ENCODE data around the gene SERINC2. TPM values are rescaled to one million over a fixed set of nuclear protein-coding genes. Genes with fewer than 3 reads are reported as not detected.
"Not testable (repeated sequence)": the region's sequence is repeated elsewhere in the genome, so short reads cannot be mapped to it uniquely, and the experiment has no call there.

SERINC2 gene
- total RNA-seq, 1 donor from 2014 or later = 10.0 TPM

DNA sequence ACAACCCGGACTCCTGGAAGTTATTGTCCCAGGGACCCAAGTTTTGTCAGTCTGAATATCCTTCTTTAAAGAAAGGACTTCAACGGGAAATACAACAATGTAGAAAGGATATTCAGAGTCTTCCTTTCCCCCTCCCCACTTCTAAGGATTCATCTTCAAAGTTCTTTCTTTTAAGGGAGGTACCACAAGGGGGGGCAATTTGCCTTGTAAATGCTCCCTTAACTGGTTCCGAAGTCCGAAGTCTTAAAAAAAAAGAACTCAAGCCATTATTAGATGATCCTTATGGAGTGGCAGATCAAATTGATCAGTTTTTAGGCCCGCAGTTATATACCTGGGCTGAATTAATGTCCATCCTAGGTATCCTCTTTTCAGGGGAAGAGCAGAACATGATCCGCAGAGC lies 47.0 kb downstream of the SERINC2 start:
- no peak for DNase-seq (ENCODE audit: low spot score)

DNA sequence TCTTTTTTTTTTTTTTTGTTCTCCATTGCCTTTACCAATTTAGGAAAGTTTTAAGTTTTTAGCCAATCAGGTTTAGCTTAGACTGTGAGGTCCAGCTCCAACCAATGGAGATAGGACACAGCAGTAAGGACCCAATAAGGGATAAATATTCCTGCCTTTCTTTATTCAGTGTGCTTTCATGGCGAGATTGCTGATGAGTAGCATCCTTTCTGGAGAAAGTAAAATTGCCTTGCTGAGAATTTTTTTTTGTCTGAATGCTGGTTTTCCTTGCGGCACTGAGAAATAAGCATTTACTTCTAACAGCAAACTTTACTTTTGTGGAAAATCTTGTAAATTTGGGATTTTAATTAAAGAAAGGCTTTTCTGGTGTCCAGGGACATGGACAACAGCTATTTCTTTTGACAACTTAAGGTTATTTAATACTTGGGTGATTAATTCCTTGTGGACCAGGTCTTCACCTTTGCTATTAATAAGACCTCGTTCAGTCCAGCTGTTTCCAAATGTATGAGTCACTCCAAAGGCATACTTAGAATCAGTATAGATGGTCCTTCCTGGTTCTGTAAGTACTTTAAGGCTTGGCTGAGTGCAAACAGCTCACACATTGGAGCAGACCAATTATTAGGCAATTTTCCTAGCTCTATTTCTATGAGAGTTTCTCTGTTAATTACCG lies 54.1 kb downstream of the SERINC2 start:
- no peak for DNase-seq (ENCODE audit: low spot score)

DNA sequence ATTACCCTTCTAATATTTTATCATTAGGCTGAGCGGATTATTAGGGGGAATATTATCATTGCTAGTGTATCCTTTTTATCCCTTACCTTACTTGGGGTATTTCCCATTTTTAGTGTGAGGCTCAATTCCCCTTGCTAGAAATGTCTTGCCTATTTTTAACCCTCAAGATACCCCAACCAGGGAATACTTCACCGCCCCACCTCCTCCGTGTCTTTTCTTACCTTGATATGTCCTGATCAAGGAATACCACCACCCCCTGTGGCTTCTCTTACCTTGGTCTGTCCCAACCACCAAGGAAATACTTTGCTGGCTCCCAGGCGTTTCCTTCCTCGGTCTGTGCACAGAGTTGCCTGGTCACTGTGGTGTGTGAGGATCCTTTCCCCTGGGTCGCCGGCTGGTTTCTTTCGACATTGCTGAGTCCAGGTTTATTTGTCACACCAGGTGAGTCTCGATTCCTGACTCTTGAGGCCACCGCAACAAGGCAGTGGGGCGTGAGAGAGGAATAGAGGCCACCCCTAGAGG lies 57.8 kb downstream of the SERINC2 start:
- no peak for DNase-seq (ENCODE audit: low spot score)

DNA sequence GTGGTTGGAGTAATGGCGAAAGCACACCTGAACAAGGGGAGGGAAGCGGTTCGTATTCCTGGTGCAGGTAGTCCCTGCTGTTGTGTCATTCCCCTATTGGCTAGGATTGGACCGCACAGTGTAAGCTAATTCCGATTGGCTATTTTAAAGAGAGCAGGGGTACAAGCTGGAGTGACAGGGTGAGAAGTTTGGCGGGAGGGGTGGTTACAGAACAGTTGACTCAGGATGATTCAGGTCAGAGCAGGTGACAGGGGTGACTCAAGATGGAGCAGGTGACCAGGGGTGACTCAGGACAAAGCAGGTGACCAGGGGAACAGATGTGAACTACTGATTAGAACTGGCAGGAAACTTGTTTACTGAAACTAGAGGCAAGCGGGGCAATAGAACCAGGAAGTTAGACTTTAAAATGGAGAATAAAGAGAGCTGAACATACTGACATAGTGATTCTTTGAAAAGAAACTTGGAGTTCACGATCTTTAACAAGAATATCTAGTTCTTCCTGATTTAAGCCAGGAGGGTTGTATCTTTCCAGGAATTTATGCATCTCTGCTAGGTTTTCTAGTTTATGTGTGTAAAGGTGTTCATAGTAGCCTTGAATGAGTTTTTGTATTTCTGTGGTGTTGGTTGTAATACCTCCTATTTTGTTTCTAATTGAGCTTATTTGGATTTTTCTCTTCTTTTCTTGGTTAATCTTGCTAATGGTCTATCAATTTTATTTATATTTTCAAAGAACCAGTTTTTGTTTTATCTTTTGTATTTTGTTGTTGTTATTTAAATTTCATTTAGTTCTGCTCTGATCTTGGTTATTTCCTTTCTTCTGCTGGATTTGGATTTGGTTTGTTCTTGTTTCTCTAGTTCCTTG lies 58.7 kb downstream of the SERINC2 start:
- not testable (repeated sequence) for DNase-seq (ENCODE audit: low spot score)

DNA sequence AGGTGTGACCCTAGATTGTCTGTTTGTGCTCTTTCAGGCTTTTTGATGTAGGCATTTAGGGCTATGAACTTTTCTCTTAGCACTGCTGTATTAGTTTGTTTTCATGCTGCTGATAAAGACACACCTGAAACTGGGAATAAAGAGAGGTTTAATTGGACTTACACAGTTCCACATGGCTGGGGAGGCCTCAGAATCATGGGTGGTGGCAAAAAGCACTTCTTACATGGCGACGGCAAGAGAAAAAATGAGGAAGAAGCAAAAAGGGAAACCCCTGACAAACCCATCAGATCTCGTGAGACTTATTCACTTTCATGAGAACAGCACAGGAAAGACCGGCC lies 59.3 kb downstream of the SERINC2 start:
- DNase-seq (ENCODE audit: low spot score) = not testable (repeated sequence)

DNA sequence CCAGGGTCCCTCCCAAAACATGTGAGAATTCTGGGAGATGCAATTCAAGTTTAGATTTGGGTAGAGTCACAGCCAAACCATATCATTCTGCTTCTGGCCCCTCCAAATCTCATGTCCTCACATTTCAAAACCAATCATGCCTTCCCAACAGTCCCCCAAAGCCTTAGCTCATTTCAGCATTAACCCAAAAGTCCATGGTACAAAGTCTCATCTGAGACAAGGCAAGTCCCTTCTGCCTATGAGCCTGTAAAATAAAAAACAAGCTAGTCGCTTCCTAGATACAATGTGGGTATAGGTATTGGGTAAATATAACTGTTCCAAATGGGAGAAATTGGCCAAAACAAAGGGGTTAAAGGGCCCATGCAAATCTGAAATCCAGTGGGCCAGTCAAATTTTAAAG lies 59.7 kb downstream of the SERINC2 start:
- DNase-seq (ENCODE audit: low spot score) = not testable (repeated sequence)

DNA sequence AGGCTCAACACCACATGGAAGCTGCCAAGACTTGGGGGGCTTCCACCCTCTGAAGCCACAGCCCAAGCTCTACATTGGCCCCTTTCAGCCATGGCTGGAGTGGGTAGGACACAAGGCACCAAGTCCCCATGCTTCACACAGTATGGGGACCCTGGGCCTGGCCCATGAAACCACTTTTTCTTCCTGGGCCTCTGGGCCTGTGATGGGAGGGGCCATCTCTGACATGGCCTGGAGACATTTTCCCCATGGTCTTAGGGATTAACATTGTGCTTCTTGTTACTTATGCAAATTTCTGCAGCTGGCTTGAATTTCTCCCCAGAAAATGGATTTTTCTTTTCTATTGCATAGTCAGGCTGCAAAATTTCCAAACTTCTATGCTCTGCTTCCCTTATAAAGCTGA lies 60.5 kb downstream of the SERINC2 start:
- DNase-seq (ENCODE audit: low spot score) = not testable (repeated sequence)

DNA sequence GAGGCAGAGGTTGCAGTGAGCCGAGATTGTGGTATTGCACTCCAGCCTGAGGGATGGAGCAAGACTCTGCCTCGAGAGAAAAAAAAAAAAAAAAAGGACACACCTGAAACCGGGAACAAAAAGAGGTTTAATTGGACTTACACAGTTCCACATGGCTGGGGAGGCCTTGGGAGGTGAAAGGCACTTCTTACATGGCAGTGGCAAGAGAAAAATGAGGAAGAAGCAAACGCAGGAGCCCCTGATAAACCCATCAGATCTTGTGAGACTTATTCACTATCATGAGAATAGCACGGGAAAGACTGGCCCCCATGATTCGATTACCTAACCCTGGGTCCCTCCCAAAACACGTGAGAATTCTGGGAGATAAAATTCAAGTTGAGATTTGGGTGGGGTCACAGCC lies 61.6 kb downstream of the SERINC2 start:
- not testable (repeated sequence) for DNase-seq (ENCODE audit: low spot score)

DNA sequence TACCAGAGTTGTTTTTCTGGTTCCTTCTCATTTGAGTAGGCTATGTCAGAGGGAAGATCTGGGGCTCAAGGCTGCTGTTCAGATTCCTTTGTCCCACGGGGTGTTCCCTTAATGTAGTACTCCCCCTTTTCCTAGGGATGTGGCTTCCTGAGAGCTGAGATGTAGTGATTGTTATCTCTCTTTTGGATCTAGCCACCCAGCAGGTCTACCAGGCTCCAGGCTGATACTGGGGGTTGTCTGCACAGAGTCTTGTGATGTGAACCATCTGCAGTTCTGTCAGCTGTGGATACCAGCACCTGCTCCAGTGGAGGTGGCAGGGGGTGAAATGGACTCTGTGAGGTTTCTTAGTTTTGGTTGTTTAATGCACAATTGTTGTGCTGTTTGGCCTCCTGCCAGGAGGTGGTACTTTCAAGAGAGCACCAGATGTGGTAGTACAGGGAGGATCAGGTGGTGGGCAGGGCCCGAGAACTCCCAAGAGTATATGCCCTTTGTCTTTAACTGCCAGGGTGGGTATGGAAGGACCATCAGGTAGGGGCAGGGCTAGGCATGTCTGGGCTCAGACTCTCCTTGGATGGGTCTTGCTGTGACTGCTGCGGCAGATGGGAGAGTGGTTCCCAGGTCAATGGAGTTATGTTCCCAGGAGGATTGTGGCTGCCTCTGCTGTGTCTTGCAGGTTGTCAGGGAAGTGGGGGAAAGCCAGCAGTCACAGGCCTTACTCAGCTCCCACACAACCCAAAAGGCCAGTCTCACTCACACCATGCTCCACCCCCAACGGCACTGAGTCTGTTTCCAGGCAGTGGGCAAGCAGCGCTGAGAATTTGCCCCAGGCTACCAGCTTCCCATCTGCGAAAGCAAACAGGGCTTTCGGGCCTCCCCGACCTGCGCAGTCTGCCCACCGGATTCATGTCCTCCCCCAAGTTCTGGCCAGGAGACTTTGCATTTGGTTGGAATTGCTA lies 64.2 kb downstream of the SERINC2 start:
- no peak for DNase-seq (ENCODE audit: low spot score)

DNA sequence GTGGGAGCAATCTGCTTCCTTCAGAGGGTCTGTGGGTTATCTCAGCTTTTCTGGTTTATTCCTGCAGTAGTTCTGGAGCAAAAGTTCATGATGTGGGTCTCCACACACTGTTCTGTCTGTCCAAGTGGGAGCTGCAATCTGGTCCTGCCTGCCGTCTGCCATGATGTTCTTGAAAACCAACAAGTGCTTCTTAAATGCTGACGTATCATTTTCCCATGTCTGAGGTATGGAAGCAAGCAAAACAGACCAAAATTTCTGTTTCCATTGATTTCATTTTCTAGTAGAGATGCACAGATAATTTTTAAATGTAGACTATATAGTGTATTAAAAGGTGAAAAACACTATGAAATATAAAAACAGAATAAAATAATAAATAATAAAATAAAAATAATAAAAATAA lies 65.2 kb downstream of the SERINC2 start:
- DNase-seq (ENCODE audit: low spot score) = no peak

DNA sequence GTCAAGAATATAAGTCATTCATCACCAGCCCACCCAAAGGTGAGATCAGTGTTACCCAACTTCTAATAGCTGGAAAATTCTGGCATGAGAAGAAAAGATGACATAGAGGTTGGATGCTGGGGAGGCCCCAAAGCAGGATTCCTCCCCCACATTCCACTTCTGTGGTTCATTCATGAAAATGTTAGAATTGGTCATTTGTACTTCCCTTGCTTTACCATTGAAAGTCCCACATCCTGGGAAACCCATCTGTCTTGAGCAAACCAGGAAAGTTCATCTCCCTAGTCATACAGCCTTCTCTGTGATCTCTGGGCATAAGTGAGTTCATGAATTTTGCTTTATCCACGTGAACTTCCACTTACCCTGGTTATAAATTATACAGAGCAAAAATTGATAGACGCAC lies 66.8 kb downstream of the SERINC2 start:
- DNase-seq (ENCODE audit: low spot score) = no peak

DNA sequence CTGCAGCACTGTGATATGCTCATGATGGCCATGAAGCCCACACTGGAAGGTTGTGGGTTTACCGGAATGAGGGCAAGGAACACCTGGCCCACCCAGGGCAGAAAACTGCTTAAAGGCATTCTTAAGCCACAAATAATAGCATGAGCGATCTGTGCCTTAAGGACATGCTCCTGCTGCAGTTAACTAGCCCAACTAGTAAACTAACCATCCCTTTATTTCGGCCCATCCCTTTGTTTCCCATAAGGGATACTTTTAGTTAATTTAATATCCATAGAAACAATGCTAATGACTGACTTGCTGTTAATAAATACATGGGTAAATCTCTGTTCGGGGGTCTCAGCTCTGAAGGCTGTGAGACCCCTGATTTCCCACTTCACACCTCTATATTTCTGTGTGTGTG lies 67.4 kb downstream of the SERINC2 start:
- not testable (repeated sequence) for DNase-seq (ENCODE audit: low spot score)

DNA sequence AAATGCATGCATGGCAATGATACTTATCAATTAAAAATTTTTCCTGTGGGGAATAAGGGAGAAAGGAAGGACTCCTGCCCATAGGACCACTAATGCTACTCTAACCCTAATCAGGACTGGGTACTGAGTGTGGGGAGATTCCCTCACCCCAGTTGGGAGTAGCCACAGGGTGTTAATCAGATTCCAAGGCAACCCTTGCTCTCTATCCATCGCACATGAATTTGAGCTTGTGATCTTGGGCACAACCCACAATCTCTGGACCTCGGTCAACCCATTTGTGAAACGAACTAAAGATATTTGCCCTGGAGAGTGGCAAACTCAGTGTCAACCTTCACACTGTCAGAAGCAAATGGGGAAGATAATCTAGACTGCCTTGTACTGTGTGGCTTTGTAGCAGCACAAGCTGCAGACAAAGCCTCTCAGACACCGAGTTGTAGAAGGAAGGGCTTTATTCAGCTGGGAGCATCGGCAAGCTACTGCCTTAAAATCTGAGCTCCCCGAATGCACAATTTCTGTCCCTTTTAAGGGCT lies 69.5 kb downstream of the SERINC2 start:
- DNase-seq (ENCODE audit: low spot score) = no peak

DNA sequence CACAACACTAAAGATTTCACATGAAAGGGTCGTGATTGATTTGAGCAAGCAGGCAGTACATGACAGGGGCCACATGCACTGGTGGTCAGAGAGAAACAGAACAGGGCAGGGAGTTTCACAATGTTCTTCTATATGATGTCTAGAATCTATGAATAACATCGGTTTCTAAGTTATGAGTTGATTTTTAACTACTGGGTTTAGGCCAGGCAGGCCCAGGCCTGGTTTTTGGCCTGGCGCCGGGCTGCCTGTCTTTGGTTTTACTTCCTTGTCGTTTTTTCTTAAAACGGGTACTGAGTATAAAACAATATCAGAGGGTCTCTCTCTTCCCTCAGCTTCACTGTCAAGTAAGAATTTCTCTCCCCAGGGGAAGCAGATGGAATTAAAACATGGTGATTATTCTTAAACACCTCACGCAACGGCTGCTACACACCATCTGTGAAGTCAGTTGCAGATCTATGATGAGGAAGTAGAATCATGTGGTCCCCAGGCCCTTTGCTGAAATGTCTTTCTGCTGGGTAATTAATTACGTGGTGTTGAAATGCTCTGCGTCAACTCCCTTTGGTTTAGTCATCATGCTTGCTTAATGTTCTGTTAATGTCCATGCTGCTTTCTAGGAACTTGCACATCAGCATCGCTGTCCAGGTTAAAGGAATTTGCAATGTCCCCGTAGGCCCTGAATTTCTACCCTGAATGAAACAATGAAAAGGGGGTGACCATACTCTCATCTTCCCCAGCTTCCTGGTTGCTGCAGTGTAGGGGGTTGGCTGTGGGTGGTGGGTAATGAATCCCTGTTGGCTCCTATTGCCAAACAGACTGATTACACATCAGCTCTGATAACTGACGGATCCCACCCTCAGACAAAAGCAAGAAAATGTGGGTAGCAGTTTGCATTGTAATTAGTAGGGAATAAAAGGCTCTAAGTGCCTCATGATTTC lies 70.3 kb downstream of the SERINC2 start:
- DNase-seq (ENCODE audit: low spot score) = no peak

Other genes with a start within 250 kb of the SERINC2 start
- gene NKAIN1, start 173.3 kb upstream of the SERINC2 start, total RNA-seq = not detected
- 37.6 TPM for gene SNRNP40, start 116.4 kb upstream of the SERINC2 start, total RNA-seq
- 20.5 TPM for gene ZCCHC17, start 116.2 kb upstream of the SERINC2 start, total RNA-seq
- 9.1 TPM for gene FABP3, start 40.1 kb upstream of the SERINC2 start, total RNA-seq
- gene TINAGL1, start 163.3 kb downstream of the SERINC2 start, total RNA-seq = 154 TPM
- gene HCRTR1, start 204.5 kb downstream of the SERINC2 start, total RNA-seq = 0.39 TPM
- 47.9 TPM for gene PEF1, start 231.7 kb downstream of the SERINC2 start, total RNA-seq